ENCODE results near the gene PRICKLE3.
"Not testable (repeated sequence)": the region's sequence is repeated elsewhere in the genome, so short reads cannot be mapped to it uniquely, and the experiment has no call there.

The PRICKLE3 gene

GRCh38 chrX:49174723-49175122 lies 11.4 kb downstream of the PRICKLE3 start:
- Histone ChIP-seq H2AFZ (ENCODE audit: low read length) (no peak overlapping the region), H3K9ac (ENCODE audit: low read depth, low read length, poor library complexity, severe bottlenecking) (no peak overlapping the region), H3K27me3 (ENCODE audit: insufficient read depth, low read length, poor library complexity, severe bottlenecking) (no peaks in the 10 kb centered on the region), H3K4me2 (ENCODE audit: low read depth, low read length, poor library complexity, severe bottlenecking) (peak overlapping the region; percentile 94), H3K4me1 (ENCODE audit: insufficient read depth, low read length, poor library complexity, severe bottlenecking) (peaks cover 19% of the 10 kb centered on the region), H3K4me3 (ENCODE audit: low read length, poor library complexity, severe bottlenecking) (no peak overlapping the region), H3K9me2 (replicated peaks; ENCODE audit: low read depth, low read length) (no peaks in the 10 kb centered on the region), H3K36me3 (ENCODE audit: insufficient read depth, low read length) (no peaks in the 10 kb centered on the region), H3K79me2 (ENCODE audit: insufficient read depth, low read length) (peaks cover 24% of the 10 kb centered on the region), H4K20me1 (ENCODE audit: insufficient read depth, low read length, poor library complexity, severe bottlenecking) (peaks cover 15% of the 10 kb centered on the region), H3F3A (ENCODE audit: low read depth) (no peaks in the 10 kb centered on the region), H3K9me3 (ENCODE audit: insufficient read depth, low read depth, low read length) (no peaks in the 10 kb centered on the region)
- no peak for TF ChIP-seq EZH2phosphoT487 (IDR thresholded peaks at IDR 0.05; ENCODE audit: borderline replicate concordance)
- no peak for TF ChIP-seq CTCF (conservative IDR thresholded peaks at IDR 0.05; ENCODE audit: low read length)

- not testable (repeated sequence) for H2AFZ ChIP-seq (ENCODE audit: low read length); H3K27me3 ChIP-seq (ENCODE audit: insufficient read depth, low read length, poor library complexity, severe bottlenecking); H3K9me2 ChIP-seq (replicated peaks; ENCODE audit: low read depth, low read length); H3F3A ChIP-seq (ENCODE audit: low read depth); H3K9me3 ChIP-seq (ENCODE audit: insufficient read depth, low read depth, low read length); H3K36me3 ChIP-seq (ENCODE audit: insufficient read depth, low read length)
- H3K9ac ChIP-seq (ENCODE audit: low read depth, low read length, poor library complexity, severe bottlenecking) = peak overlapping the region; percentile 95
- peaks cover 15% of the 10 kb centered on the region for H4K20me1 ChIP-seq (ENCODE audit: insufficient read depth, low read length, poor library complexity, severe bottlenecking)
- peaks cover 24% of the 10 kb centered on the region for H3K79me2 ChIP-seq (ENCODE audit: insufficient read depth, low read length)
- H3K4me2 ChIP-seq (ENCODE audit: low read depth, low read length, poor library complexity, severe bottlenecking) = peak overlapping the region; percentile 94
- H3K4me3 ChIP-seq (ENCODE audit: low read length, poor library complexity, severe bottlenecking) = peak overlapping the region; percentile 90
- peaks cover 19% of the 10 kb centered on the region for H3K4me1 ChIP-seq (ENCODE audit: insufficient read depth, low read length, poor library complexity, severe bottlenecking)
Observed at GRCh38 chrX:49173544-49173943, 12.6 kb downstream of the PRICKLE3 start.

- H4K20me1 ChIP-seq (ENCODE audit: insufficient read depth, low read length, poor library complexity, severe bottlenecking) = peaks cover 15% of the 10 kb centered on the region
Observed at GRCh38 chrX:49172280-49172780, 13.8 kb downstream of the PRICKLE3 start.

More at GRCh38 chrX:49172280-49172780, 13.8 kb downstream of the PRICKLE3 start:
- Histone ChIP-seq H2AFZ (ENCODE audit: low read length) (peak overlapping the region; percentile 73), H3K79me2 (ENCODE audit: insufficient read depth, low read length) (peaks cover 24% of the 10 kb centered on the region), H3K4me1 (ENCODE audit: insufficient read depth, low read length, poor library complexity, severe bottlenecking) (peaks cover 19% of the 10 kb centered on the region), H3K4me3 (ENCODE audit: low read length, poor library complexity, severe bottlenecking) (peak overlapping the region; percentile 90), H3K9me3 (ENCODE audit: insufficient read depth, low read depth, low read length) (no peaks in the 10 kb centered on the region), H3K9me2 (replicated peaks; ENCODE audit: low read depth, low read length) (no peaks in the 10 kb centered on the region), H3K27me3 (ENCODE audit: insufficient read depth, low read length, poor library complexity, severe bottlenecking) (no peaks in the 10 kb centered on the region), H3K4me2 (ENCODE audit: low read depth, low read length, poor library complexity, severe bottlenecking) (peak overlapping the region; percentile 94), H3K36me3 (ENCODE audit: insufficient read depth, low read length) (no peaks in the 10 kb centered on the region), H3F3A (ENCODE audit: low read depth) (0 out of 2 replicates have a peak, but pooled peaks cover 4% of the 10 kb centered on the region), H3K9ac (ENCODE audit: low read depth, low read length, poor library complexity, severe bottlenecking) (peak overlapping the region; percentile 95)
- TF ChIP-seq EZH2phosphoT487 (IDR thresholded peaks at IDR 0.05; ENCODE audit: borderline replicate concordance) (no peak), CTCF (conservative IDR thresholded peaks at IDR 0.05; ENCODE audit: low read length) (no peak)
